MM.1S (cell line): ENCODE data around the gene ZNF488.

Experiments used
- EZH2 ChIP-seq: fragments of 300-600 bp; sonication (generic); optimal IDR thresholded peaks from 2 replicates; pipeline ENCODE3; 2017; ENCODE audit warnings: low read depth, mild to moderate bottlenecking, antibody characterized with exemption, low read length, mixed read lengths
- TF ChIP-seq, protein P1 (sequence below): fragments of 300-600 bp; sonication (generic); IDR thresholded peaks from 2 replicates; pipeline ENCODE4 v1.5.1; 2016; ENCODE audit warnings: antibody characterized with exemption, low read length, mixed read lengths

DNA sequence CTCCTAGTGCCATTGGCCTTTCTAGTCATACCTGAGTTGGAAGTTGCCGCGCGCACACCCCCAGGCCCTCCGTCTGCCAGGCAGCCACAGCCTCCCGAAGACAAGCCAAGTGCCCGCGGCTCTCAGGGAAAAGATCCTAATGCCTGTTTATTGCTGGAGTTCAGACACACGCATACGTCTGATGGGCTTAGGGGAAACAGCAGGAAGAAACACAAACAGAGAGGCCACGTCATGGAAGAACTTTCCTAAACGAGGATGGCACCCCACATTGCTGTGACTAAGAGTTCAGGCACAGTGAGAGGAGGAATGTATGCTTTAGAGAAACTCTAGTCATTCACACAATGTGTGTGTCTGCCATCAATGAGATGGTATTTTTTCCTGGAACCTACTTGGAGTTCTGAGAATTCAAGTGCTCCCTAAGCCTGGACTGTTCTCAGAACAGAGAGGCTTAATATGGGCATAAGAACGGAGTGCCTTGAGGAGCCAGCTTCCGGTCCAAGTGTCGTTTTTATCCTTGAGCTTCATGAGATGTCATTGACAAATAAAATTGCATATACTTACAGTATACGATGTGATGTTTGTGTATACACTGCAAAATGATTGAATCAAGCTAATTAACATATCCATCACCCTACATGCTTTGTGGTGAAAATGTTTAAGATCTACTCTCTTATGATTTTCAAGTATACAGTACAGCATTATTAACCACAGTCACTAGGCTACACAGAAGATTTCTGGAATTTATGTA, 47.5 kb downstream of the ZNF488 start:
- TF ChIP-seq EZH2, result no peak
- TF ChIP-seq, protein P1, sequence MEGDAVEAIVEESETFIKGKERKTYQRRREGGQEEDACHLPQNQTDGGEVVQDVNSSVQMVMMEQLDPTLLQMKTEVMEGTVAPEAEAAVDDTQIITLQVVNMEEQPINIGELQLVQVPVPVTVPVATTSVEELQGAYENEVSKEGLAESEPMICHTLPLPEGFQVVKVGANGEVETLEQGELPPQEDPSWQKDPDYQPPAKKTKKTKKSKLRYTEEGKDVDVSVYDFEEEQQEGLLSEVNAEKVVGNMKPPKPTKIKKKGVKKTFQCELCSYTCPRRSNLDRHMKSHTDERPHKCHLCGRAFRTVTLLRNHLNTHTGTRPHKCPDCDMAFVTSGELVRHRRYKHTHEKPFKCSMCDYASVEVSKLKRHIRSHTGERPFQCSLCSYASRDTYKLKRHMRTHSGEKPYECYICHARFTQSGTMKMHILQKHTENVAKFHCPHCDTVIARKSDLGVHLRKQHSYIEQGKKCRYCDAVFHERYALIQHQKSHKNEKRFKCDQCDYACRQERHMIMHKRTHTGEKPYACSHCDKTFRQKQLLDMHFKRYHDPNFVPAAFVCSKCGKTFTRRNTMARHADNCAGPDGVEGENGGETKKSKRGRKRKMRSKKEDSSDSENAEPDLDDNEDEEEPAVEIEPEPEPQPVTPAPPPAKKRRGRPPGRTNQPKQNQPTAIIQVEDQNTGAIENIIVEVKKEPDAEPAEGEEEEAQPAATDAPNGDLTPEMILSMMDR, result no peak
